Left forelimb (tissue), 1 donor: Measurements from ENCODE around the gene KIF13A.
A peak's percentile ranks its signal among the peaks of the same experiment; 100 is the strongest.
"Not testable (repeated sequence)": the region's sequence is repeated elsewhere in the genome, so short reads cannot be mapped to it uniquely, and the experiment has no call there.

Experiments used
- DNase-seq: peaks from one replicate; pipeline ENCODE4 v3.0.0-alpha.2; 2018; ENCODE audit warnings: low spot score

KIF13A gene

GRCh38 chr6:17932330-17932852, 55.0 kb downstream of the KIF13A start:
- DNase-seq: peak; percentile 68

GRCh38 chr6:17931227-17931626, 56.2 kb downstream of the KIF13A start:
- no peak for DNase-seq

GRCh38 chr6:17930321-17930993, 57.0 kb downstream of the KIF13A start:
- no peak for DNase-seq

GRCh38 chr6:17928514-17929430, 58.7 kb downstream of the KIF13A start:
- no peak for DNase-seq

GRCh38 chr6:17927705-17928104, 59.7 kb downstream of the KIF13A start:
- no peak for DNase-seq

- no peak for DNase-seq
Measured at GRCh38 chr6:17923401-17923863, 64.0 kb downstream of the KIF13A start.

- DNase-seq: no peak
Measured at GRCh38 chr6:17921454-17921853, 66.0 kb downstream of the KIF13A start.

GRCh38 chr6:17919496-17919895, 67.9 kb downstream of the KIF13A start:
- no peak for DNase-seq

- no peak for DNase-seq
Measured at GRCh38 chr6:17917837-17918763, 69.3 kb downstream of the KIF13A start.

- DNase-seq: no peak
Measured at GRCh38 chr6:17914651-17915050, 72.8 kb downstream of the KIF13A start.

- DNase-seq: no peak
Measured at GRCh38 chr6:17912521-17912920, 74.9 kb downstream of the KIF13A start.

GRCh38 chr6:17911656-17912055, 75.8 kb downstream of the KIF13A start:
- not testable (repeated sequence) for DNase-seq

- DNase-seq: no peak
Measured at GRCh38 chr6:17910189-17910588, 77.2 kb downstream of the KIF13A start.

GRCh38 chr6:17908831-17909230, 78.6 kb downstream of the KIF13A start:
- DNase-seq: no peak

- no peak for DNase-seq
Measured at GRCh38 chr6:17907406-17908229, 79.8 kb downstream of the KIF13A start.

- no peak for DNase-seq
Measured at GRCh38 chr6:17905611-17906592, 81.5 kb downstream of the KIF13A start.

- no peak for DNase-seq
Measured at GRCh38 chr6:17904491-17905120, 82.8 kb downstream of the KIF13A start.

GRCh38 chr6:17902974-17903373, 84.5 kb downstream of the KIF13A start:
- DNase-seq: no peak

GRCh38 chr6:17901493-17901892, 85.9 kb downstream of the KIF13A start:
- DNase-seq: no peak
